ENCODE data around the gene C2orf69.

C2orf69 gene

DNA sequence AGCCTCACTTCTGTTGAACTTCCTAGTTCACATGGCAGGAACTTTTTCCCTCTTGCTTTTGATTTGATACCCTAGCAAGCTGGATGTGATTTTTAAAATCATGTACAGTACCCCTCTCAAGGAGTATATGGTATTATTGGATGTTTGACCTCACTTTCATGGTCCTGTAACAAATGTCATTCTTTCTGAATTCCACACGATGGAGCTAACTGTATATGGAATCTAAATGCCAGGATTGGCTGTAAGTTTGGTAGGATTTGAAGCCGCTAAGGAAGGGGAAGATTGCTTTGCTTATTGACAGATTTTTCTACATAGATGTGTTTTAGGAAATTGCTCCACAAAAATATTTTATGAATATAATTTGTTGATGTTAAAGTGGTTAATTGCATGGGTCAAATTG is 62.6 kb downstream of the C2orf69 start:
- peak; percentile 19 for DNase-seq

DNA sequence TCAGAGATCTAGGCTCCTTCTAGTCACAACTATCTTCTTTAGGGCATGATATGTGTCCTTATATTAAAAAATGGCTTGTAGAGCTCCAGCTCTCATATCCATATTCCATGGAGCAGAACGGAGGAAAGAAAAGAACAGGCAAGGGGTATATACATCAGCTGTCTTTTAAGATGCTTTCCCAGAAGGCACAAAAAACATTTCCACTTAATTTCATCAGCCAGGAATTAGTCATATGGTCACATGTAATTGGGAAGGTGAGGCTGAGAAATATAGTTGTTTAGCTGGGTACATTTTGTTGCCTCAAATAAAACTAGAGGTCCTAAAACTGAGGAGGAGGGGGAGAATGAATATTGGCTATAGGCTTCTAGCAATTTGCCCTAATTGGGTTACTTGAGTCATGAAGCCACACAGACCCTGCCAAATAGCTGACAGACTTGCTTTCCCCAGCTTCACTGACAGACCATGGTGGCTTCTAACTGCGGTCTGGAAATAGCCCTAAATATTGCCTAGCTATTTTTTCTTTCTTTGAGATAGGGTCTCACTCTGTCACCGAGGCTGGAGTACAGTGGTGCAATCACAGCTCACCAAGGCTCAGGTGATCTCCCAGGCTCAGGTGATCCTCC is 64.3 kb downstream of the C2orf69 start:
- DNase-seq = no peak
